Left ventricle myocardium inferior (tissue), 1 donor: ENCODE data around the gene TMA7. TPM values are rescaled to one million over a fixed set of nuclear protein-coding genes. Genes with fewer than 3 reads are reported as not detected.

Experiments used
- DNase-seq: peaks from one replicate; pipeline ENCODE4 v3.0.0-alpha.2; 2020
- H3K27ac ChIP-seq: fragments of 200-600 bp; replicated peaks from 2 replicates; pipeline ENCODE4 v1.8.0; 2021
- H3K27me3 ChIP-seq: fragments of 200-600 bp; 2 replicates; pipeline ENCODE4 v1.8.0; 2021; ENCODE audit warnings: low read depth
- H3K36me3 ChIP-seq: fragments of 200-600 bp; 2 replicates; pipeline ENCODE4 v1.8.0; 2021
- H3K4me1 ChIP-seq: fragments of 200-600 bp; 2 replicates; pipeline ENCODE4 v1.8.0; 2021
- H3K4me3 ChIP-seq: fragments of 200-600 bp; 2 replicates; pipeline ENCODE4 v1.8.0; 2021; ENCODE audit warnings: mild to moderate bottlenecking, moderate library complexity
- H3K9me3 ChIP-seq: fragments of 200-600 bp; replicated peaks from 2 replicates; pipeline ENCODE4 v1.8.0; 2021
- intact Hi-C: fragments of 100-400 bp; cut with micrococcal nuclease; formaldehyde crosslinking; loops from one replicate; pipeline ENCODE4 v1.11.0; 2022
- total RNA-seq: library from RNA; stranded (reverse); fragmentation: NEBNext Ultra II Directional; extraction: Animal tissue kit (Norgen Biotek cat#: 25700); gene quantifications from one replicate; pipeline ENCODE4 v1.2.1, GENCODE V29; 2021
- TF ChIP-seq, protein P1 (sequence below): fragments of 200-600 bp; IDR thresholded peaks from 2 replicates; pipeline ENCODE4 v1.8.0; 2021; ENCODE audit warnings: antibody characterized with exemption, mild to moderate bottlenecking, borderline replicate concordance
- donor health status: DM: no; HTN: yes; CAD: no; lungs with severe emphysema.

The TMA7 gene
- total RNA-seq, 1 donor from 2014 or later, result 258 TPM

DNA sequence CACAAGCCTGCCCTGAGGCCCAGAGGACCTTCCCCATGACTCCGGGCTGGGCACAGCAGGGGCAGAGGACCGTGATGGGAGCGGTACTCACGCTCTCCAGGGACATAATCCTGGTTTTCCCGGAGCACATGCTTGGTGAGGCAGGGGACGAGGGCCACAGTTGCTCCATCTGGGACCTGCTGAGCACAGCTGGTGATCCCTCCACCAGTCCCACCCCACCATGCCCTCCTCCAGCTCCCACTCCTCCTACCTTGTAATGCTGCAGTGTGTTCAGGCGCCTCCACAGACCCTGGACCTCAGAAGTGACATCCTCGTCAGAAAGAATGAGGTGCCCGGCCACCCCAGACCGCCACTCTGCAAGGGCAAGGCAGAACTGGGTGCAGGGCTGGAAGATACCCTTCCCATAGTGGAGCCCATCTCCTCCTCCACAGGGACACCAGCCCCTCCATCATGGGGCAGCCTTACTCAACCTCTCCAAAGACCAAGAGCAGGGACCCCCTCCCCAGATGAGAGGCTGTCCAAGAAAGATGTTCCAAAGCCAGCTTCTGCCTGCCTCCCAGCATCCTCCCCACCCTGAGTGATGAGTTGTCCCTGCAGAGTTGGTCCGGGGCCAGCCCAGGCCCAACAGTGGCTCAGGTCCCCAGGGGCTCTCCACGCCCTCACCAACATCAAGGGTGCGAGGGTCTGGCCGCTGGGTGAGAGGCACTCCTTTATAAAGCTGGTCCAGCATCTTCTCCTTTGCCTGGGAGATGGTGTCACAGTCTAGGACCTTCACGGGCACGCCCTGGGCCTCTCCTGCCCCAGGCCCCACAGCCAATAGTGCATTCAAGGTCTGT, 29.6 kb upstream of the TMA7 start:
- no peaks in the 10 kb centered on the region for H3K27me3 ChIP-seq
- peaks cover 97% of the 10 kb centered on the region for H3K36me3 ChIP-seq
- TF ChIP-seq, protein P1, sequence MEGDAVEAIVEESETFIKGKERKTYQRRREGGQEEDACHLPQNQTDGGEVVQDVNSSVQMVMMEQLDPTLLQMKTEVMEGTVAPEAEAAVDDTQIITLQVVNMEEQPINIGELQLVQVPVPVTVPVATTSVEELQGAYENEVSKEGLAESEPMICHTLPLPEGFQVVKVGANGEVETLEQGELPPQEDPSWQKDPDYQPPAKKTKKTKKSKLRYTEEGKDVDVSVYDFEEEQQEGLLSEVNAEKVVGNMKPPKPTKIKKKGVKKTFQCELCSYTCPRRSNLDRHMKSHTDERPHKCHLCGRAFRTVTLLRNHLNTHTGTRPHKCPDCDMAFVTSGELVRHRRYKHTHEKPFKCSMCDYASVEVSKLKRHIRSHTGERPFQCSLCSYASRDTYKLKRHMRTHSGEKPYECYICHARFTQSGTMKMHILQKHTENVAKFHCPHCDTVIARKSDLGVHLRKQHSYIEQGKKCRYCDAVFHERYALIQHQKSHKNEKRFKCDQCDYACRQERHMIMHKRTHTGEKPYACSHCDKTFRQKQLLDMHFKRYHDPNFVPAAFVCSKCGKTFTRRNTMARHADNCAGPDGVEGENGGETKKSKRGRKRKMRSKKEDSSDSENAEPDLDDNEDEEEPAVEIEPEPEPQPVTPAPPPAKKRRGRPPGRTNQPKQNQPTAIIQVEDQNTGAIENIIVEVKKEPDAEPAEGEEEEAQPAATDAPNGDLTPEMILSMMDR, result no peak
- H3K27ac ChIP-seq, result no peak overlapping the region
- DNase-seq, result no peak
- intact Hi-C loops, result no loop called here
- no peaks in the 10 kb centered on the region for H3K9me3 ChIP-seq
- no peak overlapping the region for H3K4me3 ChIP-seq
- H3K4me1 ChIP-seq, result no peaks in the 10 kb centered on the region

DNA sequence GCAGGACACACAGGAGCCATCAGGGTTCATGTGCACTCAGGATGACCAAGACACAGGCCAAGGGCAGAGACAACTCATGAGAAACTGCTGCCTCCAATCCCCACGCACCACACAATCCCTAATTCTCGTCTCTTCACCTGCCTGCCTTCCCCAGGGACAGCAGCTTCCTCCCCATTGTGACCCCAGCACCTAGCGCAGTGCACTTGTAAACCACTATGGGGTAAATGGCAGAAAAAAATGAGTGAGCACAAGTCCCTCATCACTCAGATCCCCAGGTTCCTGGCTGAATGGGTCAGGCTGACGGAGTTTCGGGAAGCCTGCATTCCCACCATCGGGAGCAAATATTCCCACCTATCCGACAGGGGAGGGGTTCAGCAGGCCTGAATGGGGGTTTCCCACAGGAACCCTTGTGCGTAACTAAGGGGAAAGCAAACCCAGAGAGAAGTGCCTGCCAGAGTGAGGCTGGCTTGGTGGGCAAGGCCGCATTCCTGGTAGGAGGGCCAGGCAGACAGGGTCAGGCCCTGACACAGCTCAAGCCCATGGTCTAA, 28.9 kb upstream of the TMA7 start:
- no peak for DNase-seq
- no peaks in the 10 kb centered on the region for H3K27me3 ChIP-seq
- no peaks in the 10 kb centered on the region for H3K4me1 ChIP-seq
- H3K36me3 ChIP-seq, result peaks cover 97% of the 10 kb centered on the region
- H3K9me3 ChIP-seq, result no peaks in the 10 kb centered on the region
- intact Hi-C loops, result no loop called here
- H3K27ac ChIP-seq, result no peak overlapping the region
- TF ChIP-seq, protein P1, result no peak
- H3K4me3 ChIP-seq, result no peak overlapping the region

DNA sequence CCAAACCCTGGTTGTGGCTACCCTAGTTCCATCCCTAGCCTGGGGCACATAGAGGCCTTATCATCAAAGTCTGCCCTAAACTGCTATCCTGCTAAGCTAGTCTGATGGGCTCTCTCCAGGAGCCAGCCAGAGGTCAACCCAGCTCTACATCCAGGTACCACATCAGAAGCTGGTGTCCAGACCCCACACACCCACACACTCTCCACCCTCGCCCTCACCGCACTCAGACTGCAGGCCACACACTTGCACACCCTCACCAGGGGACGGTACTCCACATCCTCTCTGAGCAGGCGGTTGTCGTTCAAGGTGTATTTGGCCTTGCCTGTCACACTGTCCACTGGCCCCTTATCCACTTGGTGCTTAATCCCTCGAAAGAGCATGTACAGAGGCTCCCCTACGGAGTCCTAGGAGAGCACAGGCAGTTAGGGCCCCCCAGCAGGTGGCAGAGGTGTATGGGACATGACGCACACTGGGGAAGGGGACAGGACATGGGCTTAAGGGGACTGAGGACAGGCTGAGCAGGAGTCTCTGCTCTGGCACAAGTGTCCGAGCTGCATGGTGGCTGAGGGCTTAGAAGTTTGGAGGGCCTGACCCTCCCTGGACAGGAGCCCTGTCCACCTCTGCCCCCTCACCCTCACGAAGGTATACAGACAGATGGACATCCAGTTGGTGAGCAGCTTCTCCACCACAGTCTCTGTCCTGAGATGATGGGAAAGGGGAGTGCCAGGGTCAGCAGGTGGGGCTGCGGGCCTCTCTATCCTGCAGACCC, 28.3 kb upstream of the TMA7 start:
- DNase-seq, result no peak
- no peaks in the 10 kb centered on the region for H3K27me3 ChIP-seq
- intact Hi-C loops, result no loop called here
- no peaks in the 10 kb centered on the region for H3K4me1 ChIP-seq
- H3K36me3 ChIP-seq, result peaks cover 97% of the 10 kb centered on the region
- no peaks in the 10 kb centered on the region for H3K9me3 ChIP-seq
- H3K27ac ChIP-seq, result no peak overlapping the region
- TF ChIP-seq, protein P1, result no peak
- H3K4me3 ChIP-seq, result no peak overlapping the region

DNA sequence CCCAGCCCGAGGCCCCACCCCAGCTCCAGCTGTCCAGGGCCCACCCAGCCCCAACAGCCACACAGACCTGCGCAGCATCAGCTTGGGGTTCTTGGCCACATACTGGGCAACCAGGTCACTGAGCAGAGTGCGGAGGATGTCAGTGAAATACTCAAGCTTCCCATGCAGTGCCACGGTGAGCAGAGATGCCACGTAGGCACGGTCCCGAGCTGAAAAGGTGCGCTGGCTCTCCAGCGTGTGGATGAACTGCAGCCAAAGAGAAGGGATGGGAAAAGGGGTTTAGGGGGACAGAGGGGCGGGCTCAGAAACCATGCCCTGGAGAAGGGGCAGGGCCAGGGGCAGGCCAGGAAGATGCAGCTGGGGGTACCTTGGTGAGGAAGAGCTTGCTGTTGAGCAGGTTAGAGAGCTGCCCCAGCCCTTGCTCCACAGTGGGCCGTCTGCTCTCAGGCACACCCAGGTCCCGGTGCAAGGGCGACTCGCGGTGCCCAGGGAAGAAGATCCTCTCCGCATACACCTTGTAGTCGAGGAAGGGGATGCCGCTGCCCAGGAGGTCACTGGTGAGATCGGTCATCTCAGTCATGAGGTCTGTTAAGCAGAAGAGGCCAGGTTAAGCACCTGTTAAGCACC, 27.6 kb upstream of the TMA7 start:
- H3K36me3 ChIP-seq, result peaks cover 96% of the 10 kb centered on the region
- TF ChIP-seq, protein P1, result no peak
- DNase-seq, result peak; percentile 5

DNA sequence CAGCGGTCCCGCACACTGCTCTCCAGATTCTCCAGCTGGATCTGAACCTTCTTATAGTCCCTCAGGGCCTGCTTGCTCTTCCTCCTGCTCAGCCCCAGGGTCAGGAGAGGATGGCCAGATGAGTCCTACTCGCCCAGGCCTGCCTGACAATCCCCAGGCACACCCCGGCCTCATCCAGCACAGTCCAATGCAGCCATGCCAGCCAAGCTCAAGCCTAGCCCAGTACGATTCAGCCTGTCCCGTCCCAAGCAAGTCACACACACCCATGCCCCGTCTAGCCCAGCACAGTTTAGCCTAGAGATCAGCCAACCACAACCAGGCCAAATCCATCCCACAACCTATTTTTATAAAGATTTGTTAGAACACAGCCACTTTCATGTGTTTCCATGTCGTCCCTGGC, 27.0 kb upstream of the TMA7 start:
- intact Hi-C loops, result no loop called here
- Histone ChIP-seq H3K9me3 (no peaks in the 10 kb centered on the region), H3K27ac (no peak overlapping the region), H3K36me3 (peaks cover 97% of the 10 kb centered on the region), H3K27me3 (no peaks in the 10 kb centered on the region), H3K4me3 (no peak overlapping the region), H3K4me1 (no peaks in the 10 kb centered on the region)
- no peak for DNase-seq
- TF ChIP-seq, protein P1, result no peak

More for the DNA sequence above, 27.6 kb upstream of the TMA7 start:
- H3K27ac ChIP-seq, result no peak overlapping the region
- H3K27me3 ChIP-seq, result no peaks in the 10 kb centered on the region
- intact Hi-C loops, result no loop called here
- no peaks in the 10 kb centered on the region for H3K9me3 ChIP-seq
- H3K4me1 ChIP-seq, result no peaks in the 10 kb centered on the region
- H3K4me3 ChIP-seq, result no peak overlapping the region
